Cardiac fibroblast (primary cell): ENCODE data around the gene TBL3.

Experiments used
- DNase-seq, 2 donors: peaks; one replicate each; pipeline versions ENCODE4 v3.0.0 to v3.0.0-alpha.2; 2010; ENCODE audit warnings: low read depth in 2 of 2
- H3K4me3 ChIP-seq, 2 donors: replicated peaks in 1 of 2; 1 replicate in 1 of 2; 2 replicates in 1 of 2; pipeline ENCODE4 v1.5.1; 2011; ENCODE audit warnings: low read depth in 2 of 2, low read length in 2 of 2, mild to moderate bottlenecking in 2 of 2, moderate library complexity in 1 of 2
- CTCF ChIP-seq: IDR thresholded peaks from one replicate; pipeline ENCODE4 v1.5.1; 2011; ENCODE audit warnings: low read depth, mild to moderate bottlenecking, low read length, inconsistent platforms

TBL3 gene

GRCh38 chr16:2029350-2029749 lies 57.5 kb downstream of the TBL3 start:
- no peak for TF ChIP-seq CTCF
- no peak overlapping the region for H3K4me3 ChIP-seq
- DNase-seq: no peak

- H3K4me3 ChIP-seq: no peak overlapping the region
- no peak for TF ChIP-seq CTCF
- DNase-seq: no peak
Observed at GRCh38 chr16:2030036-2030435, 58.2 kb downstream of the TBL3 start.

- no peak for DNase-seq
- TF ChIP-seq CTCF: no peak
- no peak overlapping the region for H3K4me3 ChIP-seq
Observed at GRCh38 chr16:2031081-2031577, 59.3 kb downstream of the TBL3 start.
